ENCODE results near the gene FAM20B.
"Not testable (repeated sequence)": the region's sequence is repeated elsewhere in the genome, so short reads cannot be mapped to it uniquely, and the experiment has no call there.

Gene FAM20B

GRCh38 chr1:179023946-179024650 is 1.6 kb upstream of the FAM20B start:
- no peak for DNase-seq (ENCODE audit: low read depth)

DNA sequence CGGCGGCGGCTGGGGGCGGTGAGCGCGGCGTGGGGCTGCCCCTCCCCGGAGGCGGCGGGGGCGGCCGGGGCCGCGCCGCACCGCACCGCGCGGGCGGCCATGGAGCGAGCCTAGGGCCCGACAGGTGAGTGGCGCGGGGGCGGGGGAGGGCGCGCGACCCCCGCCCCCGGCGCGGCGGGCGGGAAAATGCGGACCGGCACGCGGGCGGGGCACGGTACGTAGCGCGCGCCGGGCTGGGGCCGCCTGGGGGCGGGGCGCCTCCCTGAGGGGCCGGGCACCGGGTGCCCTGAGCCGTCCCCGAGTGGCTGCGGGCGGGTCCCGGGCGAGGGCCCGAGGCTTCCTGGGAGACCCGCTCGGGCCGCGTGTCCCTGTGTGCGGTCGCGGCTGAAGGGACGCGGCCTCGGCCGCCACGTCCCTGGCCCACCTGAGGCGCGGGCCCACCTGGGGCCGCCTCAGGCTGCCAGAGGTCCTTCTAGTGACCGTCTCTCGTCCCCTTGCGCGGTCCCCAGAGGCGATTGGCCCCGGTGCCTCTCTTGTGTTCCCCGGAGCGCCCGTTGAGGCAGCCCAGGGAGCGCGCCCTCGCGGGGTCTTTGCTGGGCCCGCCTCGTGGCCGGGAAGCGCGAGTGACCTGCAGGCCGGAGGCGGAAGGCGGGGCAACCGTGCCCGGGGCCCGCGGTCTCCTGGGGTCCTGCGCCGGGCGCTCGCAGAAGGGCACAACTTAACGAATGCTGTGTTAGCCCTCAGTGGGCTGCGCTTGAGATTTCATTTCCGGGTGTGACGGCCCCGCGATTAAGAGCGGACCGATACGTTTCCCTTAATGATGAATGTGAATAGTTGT is 500 bp downstream of the FAM20B start:
- no peak for DNase-seq (ENCODE audit: low read depth)

DNA sequence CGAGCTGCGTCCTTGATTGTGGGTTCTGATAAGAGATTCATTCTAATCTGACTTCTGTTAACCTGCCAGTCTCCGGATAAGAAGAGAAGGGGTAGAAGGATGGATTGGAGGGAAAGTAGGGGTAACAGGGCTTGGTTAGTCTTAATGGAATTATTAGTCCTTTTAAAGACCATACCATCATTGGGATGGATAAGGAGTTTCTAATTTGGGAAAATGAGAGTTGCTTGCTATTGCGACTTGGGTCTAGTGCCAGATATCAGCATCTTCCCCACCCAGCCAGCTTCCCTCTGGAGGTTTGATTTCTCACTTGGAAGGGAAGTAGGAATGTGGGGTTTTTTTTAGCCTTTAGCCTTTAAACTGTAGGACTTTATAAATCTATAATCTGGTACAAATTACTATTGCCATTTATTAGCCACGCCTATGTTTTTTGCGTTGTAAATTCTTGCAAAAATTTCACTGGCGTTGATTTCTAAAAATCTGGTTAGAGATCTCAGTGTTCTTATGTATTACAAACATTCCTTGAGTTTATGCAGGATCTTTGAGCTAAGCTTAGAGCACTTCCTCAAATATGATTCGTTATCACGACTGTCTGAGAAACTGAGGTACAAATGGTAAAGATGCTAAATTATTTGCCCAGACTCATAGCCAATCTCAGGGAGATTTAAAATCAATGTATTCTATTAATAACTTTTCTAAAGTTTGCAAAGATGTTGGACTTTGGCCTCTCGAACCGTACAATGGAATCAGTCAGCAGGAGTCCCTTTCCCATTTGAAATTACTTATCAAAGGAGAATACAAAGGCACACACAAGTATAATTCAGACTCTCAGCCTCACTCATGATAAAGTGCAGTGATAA is 1.3 kb downstream of the FAM20B start:
- DNase-seq (ENCODE audit: low read depth) = no peak

DNA sequence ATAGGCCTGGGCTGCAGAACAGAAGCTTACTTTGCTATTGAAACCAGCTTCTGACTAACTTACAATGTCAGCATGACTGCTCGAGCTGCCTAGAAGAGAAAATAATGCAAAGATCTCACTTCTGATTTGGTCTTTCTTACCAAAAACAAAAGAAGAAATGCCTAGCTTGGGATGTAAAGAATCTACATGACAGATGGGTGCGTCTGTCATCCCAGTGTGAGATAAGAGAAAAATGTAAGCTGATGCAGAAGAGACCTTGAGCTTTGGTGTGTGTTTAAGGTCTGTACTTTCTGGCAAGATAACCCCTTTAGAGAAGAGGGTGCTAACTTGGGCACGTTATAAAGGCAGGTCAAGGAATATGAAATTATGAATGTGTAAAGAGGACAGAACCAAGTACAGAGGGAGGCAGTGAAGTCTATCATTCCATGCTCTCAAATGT is 3.6 kb downstream of the FAM20B start:
- no peak for DNase-seq (ENCODE audit: low read depth)

- no peak for DNase-seq (ENCODE audit: low read depth)
Observed at GRCh38 chr1:179030130-179030529, 4.4 kb downstream of the FAM20B start.

DNA sequence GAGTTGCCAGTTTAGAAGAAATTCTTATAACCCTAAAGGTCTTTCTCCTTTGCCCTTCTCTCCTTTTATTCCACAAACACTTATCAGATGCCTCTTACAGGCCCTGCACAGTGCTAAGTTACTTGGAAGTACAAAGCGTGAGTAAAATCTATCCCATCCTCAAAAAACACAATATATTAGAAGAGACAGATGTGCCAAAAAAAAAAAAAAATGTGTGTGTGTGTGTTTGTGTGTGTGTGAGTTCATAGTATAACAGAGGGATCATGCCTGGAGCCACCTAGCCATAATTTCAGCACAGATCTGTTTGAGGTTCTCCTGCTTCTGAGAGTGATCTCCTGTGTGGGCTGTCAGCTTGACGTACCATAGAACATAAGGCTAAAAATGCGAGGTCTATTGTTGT is 5.0 kb downstream of the FAM20B start:
- no peak for DNase-seq (ENCODE audit: low read depth)

DNA sequence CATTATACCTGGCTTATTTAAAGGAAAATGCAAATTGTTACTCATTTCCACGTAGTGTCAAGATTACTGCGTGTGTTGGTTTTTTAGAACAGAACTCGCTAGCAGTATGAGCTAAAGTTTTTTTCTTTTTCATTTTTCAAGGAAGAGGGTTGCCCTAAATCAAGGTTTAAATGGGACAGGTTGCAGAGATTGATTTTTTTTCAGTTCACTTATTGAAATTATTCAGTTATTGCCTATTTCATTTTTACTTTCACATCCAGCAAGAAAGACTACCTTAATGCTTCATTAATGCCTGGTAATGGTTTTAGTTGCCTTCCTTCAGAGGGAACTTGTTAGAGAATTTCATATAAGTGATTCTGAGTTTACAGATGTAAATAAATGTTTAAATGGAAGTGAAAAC is 5.6 kb downstream of the FAM20B start:
- DNase-seq (ENCODE audit: low read depth) = no peak

- no peak for DNase-seq (ENCODE audit: low read depth)
Observed at GRCh38 chr1:179031855-179032513, 6.3 kb downstream of the FAM20B start.

GRCh38 chr1:179034720-179035119 is 9.0 kb downstream of the FAM20B start:
- DNase-seq (ENCODE audit: low read depth) = no peak

- no peak for DNase-seq (ENCODE audit: low read depth)
Observed at GRCh38 chr1:179036844-179037465, 11.3 kb downstream of the FAM20B start.

GRCh38 chr1:179038528-179039281 is 13.0 kb downstream of the FAM20B start:
- no peak for DNase-seq (ENCODE audit: low read depth)

GRCh38 chr1:179039502-179040174 is 13.9 kb downstream of the FAM20B start:
- not testable (repeated sequence) for DNase-seq (ENCODE audit: low read depth)

DNA sequence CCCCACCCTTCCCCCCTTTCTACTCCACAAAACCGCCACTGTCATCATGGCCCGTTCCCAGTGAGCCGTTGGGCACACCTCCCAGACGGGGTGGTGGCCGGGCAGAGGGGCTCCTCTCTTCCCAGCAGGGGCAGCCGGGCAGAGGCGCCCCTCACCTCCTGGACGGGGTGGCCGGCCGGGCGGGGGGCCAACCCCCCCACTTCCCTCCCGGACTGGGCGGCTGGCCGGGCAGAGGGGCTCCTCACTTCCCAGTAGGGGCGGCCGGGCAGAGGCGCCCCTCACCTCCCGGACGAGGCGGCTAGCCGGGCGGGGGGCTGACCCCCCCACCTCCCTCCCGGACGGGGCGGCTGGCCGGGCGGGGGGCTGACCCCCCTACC is 14.5 kb downstream of the FAM20B start:
- DNase-seq (ENCODE audit: low read depth) = not testable (repeated sequence)

GRCh38 chr1:179042087-179042486 is 16.4 kb downstream of the FAM20B start:
- no peak for DNase-seq (ENCODE audit: low read depth)

DNA sequence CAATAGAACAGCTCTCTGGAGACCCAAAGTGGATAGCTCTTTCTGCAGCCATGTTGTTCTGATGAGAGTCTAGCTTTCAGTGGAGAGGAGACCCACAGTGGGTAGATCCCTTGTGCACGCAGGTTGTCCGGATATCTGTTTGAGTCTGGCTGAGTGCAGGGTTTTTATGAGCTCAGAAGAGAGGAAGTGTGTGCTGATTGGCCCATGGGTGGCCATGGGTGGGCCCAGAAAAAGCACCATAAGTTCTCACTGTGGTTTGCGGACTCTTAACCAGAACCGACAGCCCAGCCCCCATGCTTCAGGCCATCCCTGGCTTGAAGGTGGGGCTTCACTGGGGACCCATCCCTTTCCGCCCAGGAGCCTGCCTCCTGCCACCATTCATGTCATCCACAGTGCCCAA is 17.0 kb downstream of the FAM20B start:
- no peak for DNase-seq (ENCODE audit: low read depth)

DNA sequence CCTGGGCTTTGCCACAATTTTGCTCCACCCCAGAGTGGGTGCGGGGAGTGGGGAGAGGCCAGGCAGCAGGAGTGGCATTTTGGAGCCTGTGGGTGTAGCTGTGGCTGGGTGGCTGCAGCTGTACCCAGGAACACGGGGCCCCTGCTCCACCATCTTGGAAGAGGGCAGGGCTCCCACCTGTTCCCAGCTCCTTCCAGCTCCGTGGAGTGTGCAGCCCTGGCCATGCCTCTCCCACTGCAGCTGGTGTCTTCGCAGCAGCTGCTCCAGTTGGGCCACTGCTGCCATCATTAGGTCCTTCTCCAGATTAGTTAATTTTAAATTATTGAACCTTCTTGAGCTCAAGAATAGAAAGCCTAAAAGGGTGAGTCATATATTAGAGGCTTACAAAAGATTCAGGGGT is 17.6 kb downstream of the FAM20B start:
- no peak for DNase-seq (ENCODE audit: low read depth)

- DNase-seq (ENCODE audit: low read depth) = no peak
Observed at GRCh38 chr1:179043907-179044306, 18.2 kb downstream of the FAM20B start.

GRCh38 chr1:179046808-179047635 is 21.3 kb downstream of the FAM20B start:
- no peak for DNase-seq (ENCODE audit: low read depth)

GRCh38 chr1:179047636-179047997 is 21.9 kb downstream of the FAM20B start:
- DNase-seq (ENCODE audit: low read depth) = no peak
